Right forelimb (tissue), 1 donor: ENCODE measurements around the gene LSR.

ENCODE experiments used
- DNase-seq: peaks from one replicate; pipeline ENCODE4 v3.0.0-alpha.2; 2018

Gene LSR

DNA sequence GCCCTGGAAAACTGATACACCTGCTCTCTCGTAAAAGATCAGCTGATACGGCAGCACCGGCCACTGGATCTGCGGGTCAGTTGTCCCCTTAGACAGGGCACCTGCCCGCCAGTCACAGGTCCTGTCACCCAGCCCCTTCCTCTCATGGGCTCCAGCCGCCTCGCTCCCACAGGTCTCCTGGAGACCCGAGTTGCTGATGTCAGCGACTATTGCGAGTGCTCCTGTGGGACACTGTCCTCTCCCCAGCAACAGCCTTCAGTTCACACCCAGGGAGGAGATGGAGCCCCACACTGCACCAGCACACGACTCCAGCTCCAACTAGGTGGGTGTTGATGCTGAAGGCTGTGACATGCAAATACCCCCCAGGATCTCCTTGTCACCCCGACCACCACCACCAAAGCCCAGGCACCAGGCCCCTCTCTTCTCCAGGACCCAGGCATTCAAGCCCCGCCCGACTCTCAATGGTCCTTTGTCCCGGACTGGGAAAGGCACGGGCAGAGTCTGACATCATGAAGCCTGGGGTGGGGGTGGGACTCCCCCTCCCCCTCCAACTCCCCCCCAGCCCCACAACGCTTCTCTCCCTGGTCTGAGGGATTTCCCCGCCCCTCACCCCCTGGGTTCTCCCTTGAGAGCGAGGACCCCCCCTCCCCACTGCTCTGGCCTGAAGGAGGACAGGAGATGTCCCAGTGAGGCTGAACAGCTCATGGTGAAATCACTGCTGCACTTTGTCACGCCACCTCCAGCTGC lies 41.8 kb downstream of the LSR start:
- DNase-seq, result no peak

DNA sequence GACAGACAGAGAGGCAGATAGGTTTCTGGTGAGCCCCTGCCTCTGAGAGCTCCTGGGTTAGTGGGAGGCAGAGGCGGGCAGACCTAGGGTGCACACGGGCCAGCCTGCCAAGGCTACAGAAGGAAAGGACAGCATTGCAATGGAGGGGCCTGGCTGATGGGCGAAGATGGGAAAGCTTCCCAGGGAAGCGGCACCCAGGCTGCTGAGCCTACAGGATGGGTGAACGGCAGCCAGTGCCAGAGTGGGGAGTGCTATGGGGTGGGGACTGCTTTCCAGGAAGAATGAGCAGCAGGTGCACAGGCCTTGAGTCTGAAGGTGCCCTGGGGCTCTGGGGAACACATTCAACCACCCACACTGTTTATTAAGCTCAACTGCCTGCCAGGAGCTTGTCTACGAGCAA lies 42.5 kb downstream of the LSR start:
- no peak for DNase-seq

DNA sequence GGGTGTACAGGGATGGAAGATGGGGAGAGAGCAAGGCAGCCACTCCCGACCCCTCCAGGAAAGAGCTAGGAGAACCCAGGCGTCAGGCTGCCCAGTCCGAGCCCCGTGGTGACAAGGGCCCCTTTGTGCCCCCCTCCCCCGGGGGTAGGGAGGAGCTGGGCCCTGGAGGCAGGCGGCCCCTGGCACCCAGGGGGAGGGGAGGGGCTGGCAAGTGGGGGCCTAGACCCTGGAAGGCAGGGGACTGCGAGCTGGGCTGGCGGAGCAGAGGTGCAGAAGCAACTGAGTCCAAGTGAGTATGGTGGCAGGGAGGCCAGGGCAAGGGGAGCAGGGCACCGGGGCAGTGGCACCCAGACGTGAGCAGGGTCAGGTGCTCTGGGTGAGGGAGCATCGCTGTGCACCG lies 43.1 kb downstream of the LSR start, which contains the start of gene MAG:
TSS of gene MAG (plus strand) at position 246 of the 400 bp plus-strand sequence. CDS start 3,248 bp downstream, outside the sequence.
- DNase-seq, result no peak

DNA sequence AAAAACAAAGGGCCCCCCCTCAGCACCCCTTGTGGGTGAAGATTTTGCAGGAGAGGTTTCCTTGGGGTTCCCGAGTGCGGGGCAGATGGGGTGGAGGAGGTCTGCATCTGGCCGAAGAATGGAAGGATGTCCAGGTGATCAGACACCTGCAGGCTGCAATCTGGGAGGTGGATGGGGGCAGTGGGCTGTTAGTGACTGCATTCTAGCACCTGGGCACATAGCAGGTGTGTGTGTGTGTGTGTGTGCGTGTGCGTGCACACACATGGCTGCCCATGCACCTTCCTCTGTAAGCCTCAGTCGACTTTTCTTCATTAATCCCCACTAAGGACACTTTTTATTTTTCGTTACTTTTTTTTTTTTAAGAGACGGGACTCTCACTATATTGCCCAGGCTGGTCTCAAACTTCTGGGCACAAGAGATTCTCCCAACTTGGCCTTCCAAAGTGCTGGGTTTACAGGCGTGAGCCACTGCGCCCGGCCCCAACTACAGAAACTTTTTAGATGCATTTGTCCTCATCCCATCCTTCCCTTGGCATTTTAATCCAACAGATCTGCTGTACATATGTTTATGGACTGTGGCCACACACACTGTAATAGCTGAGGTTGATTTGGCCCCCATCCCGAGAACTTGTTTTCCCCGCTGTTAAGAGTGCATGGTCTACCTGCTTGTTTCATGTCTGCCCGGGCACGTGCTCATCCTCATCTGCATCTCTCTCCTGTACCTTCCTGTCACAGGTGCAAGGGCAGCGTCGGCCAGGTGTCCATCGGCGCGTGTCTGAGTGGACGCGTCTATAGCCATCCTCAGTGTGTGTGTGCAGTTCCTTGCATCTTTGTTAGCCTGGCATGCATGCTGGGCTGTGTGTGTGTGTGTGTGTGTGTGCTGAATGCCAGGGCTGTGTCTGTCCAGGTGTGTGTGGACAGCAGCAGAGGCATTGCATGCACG lies 43.9 kb downstream of the LSR start:
- no peak for DNase-seq

DNA sequence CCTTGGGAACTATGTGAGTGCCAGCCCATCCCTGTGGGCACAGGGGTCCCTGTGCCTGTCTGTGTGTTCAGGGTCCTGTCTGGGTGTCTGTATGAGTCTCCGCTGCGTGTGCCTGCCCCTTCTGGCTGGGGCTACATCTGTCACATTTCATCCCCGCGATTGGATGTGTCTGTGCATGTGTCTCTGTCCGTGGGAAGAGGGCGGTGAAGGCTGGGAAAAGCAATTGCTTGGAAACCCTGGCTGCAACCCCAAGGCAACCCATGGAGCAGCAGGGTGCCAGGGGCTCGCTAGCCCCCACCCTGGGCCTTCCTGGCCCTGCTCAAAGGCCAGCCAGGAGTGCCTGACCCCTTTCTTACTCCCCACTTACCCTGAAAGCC lies 44.5 kb downstream of the LSR start:
- no peak for DNase-seq

DNA sequence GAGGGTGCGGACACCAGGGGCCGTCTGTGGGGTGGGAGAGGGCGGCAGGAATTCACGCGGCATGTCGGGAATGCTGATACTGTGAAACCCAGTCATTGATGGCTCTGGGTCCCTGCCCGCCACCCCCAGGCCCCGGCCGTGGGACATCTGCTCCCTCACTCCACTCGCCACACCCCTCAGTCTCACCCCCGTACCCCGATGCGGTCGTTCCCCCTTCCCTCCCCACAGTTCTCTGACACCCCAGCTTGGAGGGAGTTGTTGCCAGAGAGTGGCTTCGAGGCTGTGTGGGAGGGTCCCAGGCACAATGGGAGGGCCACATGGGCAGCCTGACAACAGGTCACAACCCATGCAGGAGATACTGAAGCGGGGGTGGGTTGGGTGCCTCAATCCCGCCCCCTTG lies 45.0 kb downstream of the LSR start:
- no peak for DNase-seq

DNA sequence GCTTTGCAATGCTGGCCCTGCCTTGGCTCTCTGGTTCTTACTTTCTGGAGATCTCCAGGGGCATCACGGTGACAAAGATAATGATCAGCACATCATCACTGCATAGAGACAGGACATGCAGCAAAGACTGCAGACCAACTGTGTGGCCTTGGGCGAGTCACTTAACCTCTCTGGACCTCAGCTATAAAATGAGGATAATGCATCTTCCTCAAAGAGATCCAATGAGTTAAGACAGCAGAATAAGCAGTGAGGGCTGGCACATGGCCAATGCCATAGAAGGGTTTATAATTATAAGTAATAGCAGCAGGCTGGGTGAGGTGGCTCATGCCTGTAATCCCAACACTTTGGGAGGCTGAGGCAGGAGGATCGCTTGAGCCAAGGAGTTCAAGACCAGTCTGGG lies 45.5 kb downstream of the LSR start:
- DNase-seq, result no peak

DNA sequence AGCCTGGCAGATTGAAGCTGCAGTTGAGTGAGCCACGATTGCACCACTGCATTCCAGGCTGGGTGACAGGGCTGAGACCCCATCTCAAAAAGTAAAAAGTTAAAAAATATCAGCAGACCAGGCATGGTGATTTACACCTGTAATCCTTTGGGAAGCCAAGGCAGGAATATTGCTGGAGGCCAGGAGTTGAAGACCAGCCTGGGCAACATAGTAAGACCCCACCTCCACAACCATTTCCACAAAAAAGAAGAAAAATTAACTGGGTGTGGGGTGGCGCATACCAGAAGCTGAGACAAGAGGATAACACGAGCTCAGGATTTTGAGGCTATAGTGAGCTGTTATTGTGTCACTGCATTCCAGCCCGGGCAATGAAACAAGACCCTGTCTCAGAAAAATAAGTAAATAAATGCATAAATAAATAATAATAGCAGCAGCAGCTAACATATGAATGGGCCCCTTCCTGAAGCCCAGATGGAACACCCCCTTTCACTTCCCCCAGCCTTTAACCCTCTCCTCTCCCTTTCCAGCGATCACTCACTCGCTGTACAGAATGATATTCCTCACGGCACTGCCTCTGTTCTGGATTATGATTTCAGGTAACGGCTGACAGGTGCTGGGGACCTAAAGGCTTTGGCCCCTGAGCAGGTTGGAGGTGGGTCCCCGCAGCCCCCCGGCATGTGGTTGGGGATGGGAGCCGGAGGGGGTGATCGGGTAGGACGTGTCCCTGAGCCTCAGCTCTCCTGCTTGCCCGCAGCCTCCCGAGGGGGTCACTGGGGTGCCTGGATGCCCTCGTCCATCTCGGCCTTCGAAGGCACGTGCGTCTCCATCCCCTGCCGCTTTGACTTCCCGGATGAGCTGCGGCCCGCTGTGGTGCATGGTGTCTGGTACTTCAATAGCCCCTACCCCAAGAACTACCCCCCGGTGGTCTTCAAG lies 46.3 kb downstream of the LSR start:
- DNase-seq, result no peak

DNA sequence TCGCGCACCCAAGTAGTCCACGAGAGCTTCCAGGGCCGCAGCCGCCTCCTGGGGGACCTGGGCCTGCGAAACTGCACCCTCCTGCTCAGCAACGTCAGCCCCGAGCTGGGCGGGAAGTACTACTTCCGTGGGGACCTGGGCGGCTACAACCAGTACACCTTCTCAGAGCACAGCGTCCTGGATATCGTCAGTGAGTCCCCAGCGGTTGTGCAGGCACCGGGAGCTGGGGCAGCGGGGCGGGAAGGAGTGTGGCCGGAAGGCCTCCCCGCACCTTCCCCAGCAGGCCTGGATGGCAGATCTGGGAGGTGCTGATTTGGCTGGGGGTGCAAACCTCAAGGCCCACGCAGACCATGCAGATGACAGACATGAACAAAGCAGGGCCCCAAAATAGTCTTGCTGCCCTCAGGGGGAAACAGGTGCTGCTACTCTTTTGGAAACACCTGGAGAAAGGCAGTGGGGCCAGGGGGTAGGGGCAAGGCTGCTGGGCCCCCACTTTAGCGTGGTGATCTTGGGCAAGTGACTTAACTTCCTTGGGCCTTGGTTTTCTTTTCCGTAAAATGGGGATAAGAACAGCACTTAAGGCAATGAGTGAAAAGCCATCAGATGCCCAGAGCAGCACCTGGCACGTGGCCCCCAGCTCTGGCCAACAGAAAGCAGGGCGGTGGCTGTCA lies 47.1 kb downstream of the LSR start:
- DNase-seq, result no peak

DNA sequence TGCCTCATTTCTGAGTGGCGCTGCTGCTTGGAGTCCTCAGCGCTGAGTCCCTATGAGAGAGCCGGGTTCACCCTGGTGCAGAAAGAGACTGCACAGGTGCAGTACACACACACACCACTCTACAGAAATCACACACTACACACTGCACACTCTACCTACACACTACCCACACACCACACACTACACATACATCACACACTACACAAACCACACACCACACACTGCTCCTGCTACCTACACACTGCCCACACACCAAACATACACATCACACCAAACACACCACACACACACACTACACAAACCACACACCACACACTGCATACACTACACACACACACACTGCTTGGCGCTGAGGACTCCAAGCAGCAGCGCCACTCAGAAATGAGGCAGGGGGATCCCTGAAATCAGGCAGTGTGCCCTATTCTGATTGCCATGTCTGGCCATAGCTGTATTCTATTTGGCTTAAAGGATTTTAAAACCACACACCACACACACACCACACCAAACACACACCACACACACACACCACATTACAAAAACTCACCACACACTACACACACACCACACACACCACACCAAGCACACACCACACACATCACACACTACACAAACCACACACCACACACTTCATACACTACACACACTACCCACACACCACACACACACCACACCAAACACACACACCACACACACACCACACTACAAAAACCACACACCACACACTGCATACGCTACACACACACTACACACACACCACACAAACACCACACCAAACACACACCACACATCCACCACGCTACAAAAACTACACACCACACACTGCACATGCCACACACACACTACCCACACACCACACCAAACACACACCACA lies 48.1 kb downstream of the LSR start:
- DNase-seq, result no peak

DNA sequence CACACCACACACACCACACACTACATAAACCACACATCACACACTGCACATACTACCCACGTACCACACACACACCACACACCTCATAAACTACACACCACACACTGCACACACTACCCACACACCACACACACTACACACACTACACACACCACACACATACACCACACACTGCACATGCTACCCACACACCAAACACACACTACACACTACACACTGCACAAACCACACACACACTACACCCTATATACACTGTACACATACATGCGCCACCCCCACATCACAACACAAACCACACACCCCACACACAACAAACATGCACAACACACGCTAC lies 48.7 kb downstream of the LSR start:
- DNase-seq, result no peak

DNA sequence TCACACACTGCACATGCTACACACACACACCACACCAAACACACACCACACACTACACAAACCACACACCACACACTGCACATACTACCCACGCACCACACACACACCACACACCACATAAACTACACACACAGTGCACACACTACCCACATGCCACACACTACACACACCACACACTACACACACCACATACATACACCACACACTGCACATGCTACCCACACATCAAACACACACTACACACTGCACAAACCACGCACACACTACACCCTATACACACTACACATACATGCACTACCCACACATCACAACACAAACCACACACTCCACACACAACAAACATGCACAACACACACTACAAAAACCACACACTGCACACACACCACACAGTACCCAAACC lies 49.1 kb downstream of the LSR start:
- no peak for DNase-seq

DNA sequence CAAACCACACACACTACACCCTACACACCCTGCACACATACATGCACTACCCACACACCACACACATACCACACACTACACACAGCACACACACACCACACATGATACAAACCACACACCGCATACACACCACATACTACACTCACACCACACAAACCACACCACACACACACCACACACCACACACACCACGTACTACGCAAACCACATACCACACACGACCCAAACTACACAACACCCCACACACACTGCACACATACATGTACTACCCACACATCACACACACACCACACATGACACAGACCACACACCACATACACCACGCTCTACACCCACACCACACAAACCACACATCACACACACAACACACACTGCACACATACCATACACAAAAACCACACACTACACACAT lies 49.8 kb downstream of the LSR start:
- no peak for DNase-seq

DNA sequence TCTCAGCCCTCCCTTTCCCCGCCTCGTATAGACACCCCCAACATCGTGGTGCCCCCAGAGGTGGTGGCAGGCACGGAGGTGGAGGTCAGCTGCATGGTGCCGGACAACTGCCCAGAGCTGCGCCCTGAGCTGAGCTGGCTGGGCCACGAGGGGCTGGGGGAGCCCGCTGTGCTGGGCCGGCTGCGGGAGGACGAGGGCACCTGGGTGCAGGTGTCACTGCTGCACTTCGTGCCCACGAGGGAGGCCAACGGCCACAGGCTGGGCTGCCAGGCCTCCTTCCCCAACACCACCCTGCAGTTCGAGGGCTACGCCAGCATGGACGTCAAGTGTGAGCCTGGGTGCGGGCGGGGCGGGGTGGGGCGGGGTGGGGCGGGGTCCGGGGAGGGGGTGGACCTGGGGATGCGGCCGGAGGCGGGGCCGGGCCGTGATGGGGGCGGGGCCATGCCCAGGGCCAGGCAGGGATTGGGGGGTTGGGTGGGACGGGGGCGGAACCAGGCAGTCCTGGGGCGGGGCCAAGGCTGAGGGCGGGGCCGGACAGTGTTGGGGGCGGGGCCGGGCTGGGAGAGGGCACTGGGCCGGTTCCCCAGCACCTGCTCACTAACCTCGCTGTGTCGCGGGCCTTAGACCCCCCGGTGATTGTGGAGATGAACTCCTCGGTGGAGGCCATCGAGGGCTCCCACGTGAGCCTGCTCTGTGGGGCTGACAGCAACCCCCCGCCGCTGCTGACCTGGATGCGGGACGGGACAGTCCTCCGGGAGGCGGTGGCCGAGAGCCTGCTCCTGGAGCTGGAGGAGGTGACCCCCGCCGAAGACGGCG lies 50.9 kb downstream of the LSR start:
- no peak for DNase-seq

DNA sequence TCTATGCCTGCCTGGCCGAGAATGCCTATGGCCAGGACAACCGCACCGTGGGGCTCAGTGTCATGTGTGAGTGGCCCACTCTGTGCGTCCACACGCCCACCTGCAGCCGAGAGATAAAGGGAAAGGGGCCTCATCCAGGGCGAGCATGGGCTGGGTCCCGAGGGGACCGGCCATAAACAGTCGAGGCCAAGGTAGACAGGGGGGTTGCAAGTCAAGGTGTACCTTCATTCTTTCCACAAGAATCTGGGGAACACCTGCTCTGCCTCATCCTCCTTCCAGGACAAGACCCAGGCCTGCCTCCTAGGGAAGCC lies 51.5 kb downstream of the LSR start:
- no peak for DNase-seq

DNA sequence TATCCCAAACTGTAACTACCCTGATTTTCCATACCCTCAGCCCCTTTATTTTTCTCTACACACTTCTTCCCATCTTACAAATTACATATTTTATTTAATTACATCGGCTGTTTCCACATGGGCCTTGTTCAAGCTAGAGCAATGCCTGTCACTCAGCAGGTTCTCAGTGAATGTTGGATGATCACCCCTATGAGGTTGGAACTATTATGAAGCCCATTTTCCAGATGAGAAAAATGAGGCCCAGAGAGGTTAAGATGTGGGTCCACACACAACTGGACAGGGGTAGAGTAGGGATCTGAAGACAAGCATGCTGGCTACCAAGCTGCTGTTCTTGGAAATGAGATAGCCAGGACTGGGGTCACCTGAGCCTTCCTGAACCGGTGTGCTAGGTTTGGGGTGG lies 53.2 kb downstream of the LSR start:
- DNase-seq, result no peak

DNA sequence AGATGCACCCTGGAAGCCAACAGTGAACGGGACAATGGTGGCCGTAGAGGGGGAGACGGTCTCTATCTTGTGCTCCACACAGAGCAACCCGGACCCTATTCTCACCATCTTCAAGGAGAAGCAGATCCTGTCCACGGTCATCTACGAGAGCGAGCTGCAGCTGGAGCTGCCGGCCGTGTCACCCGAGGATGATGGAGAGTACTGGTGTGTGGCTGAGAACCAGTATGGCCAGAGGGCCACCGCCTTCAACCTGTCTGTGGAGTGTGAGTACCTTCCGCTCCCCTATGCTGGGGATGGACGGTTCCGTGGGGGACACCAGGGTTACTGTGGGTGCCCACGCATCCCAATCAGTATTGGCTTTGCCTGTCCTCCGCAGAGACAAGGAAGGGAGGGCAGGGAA lies 53.6 kb downstream of the LSR start:
- no peak for DNase-seq

DNA sequence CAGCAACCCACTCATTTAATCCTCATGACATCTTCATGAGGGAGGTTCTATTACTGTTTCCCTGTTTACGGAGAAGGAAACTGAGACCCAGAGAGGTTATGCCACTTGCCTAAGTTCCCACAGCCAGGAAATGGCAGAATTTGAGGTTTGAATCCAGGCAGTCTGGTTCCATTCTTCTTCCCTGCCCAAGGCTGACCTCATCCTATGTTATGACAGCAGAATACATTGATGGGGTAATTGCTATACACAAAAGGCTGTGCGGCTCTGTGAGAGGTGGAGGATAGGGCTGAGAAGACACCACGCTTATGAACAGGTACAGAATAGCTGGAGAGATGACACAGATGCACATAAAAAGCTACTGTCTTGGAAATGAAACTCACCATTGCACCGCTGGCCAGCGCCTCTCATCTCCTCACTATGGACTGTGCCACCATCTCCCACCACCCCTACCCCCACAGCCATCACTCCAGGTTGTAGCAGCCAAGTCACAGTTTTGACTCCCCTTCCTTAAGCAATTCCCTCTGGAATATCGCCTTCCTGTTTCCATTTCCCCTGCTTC lies 54.6 kb downstream of the LSR start:
- no peak for DNase-seq

DNA sequence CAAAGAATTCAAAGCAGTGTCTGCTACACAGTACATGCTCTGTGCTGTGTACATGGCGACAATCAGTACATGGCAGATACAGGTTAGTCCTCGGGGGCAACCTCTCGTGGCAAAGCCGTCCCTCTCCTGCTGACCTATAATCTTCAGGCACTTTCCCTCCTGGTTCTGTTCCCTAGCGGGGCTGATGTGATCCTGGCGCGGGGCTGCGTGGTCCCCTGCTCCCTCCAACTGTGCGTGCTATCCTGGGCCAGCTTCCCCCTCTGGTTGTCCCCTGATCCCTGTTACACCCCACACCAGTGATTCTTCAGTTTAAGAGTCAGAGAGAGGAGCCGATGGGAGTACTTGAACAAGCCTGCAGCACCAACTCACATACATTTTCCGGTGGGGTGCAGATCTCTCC lies 55.2 kb downstream of the LSR start:
- no peak for DNase-seq

DNA sequence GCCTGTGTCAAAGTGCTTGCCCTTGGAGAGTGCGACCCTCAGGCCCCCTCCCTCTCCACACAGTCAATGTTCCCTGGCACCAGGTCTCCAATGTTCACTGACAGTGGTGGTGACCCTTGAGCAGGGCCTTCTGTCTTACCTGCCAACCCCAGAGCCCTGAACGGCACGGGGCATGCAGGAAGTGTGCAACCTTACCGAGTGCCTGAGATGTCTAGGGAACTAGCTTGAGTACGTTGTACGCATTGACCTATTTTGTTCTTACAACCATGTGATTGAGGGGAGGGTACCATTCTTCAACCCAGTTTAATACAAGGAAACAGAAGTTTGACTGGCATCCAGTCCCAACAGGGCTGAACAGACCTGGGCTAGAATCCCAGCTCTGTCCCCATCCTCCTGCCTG lies 56.4 kb downstream of the LSR start:
- no peak for DNase-seq
